GM12892 (cell line): ENCODE results near the gene POGK.

Source experiments
- POLR2A ChIP-seq: IDR thresholded peaks from 2 replicates; pipeline ENCODE4 v1.6.1; 2011; ENCODE audit warnings: low read depth, low read length, control low read depth
- POLR2AphosphoS5 ChIP-seq: IDR thresholded peaks from 2 replicates; pipeline ENCODE4 v1.6.1; 2011; ENCODE audit warnings: low read depth, low read length, control low read depth
- TAF1 ChIP-seq: IDR thresholded peaks from 2 replicates; pipeline ENCODE4 v1.6.1; 2011; ENCODE audit warnings: low read depth, mild to moderate bottlenecking, control low read depth, low read length, borderline replicate concordance

DNA sequence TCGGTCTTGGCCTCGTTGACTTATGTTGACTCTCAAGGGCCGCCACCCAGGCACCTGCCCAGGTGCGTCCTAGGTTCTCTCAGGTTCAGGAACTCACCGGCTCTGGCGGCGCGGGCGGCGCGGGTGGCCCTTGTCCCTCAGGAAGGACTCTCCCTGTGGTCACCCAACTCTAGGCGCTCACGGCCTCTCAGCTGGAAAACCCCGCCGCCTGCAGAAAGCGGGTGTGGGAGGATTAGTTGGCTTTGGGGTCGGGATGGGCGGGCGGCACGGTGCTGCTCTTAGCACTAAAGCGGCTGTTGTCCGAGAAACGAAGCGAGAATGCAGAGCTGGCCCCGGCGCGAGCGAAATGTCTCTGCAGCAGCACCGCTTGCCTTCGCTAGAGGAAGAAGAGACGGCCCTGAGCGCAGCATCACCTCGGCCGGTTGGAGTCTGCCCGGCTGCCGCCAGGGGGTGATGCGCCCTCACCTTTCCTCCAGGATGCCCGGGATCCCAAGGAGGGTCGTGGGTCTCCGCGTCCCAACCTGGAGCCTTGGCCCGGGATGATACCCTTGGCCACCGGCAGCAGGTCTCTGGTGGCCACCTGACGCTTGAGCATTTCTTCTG is 44.9 kb downstream of the POGK start:
- no peak for TF ChIP-seq POLR2A
- no peak for TF ChIP-seq POLR2AphosphoS5
- no peak for TF ChIP-seq TAF1
